HK-2 (cell line): ENCODE measurements around the gene CCHCR1.

Experiments used
- DNase-seq: peaks from one replicate; pipeline ENCODE4 v3.0.0-alpha.2; 2018; ENCODE audit not compliant: unreplicated experiment

Gene CCHCR1

GRCh38 chr6:31129130-31129529, 28.5 kb downstream of the CCHCR1 start:
- no peak for DNase-seq

- peak; percentile 69 for DNase-seq
Measured at GRCh38 chr6:31128093-31128676, 29.4 kb downstream of the CCHCR1 start.

GRCh38 chr6:31126396-31127175, 31.0 kb downstream of the CCHCR1 start:
- DNase-seq = no peak

- DNase-seq = no peak
Measured at GRCh38 chr6:31125586-31126363, 31.8 kb downstream of the CCHCR1 start.

- peak; percentile 56 for DNase-seq
Measured at GRCh38 chr6:31125162-31125561, 32.4 kb downstream of the CCHCR1 start.

GRCh38 chr6:31122791-31123706, 34.6 kb downstream of the CCHCR1 start:
- no peak for DNase-seq

- DNase-seq = no peak
Measured at GRCh38 chr6:31121131-31121790, 36.3 kb downstream of the CCHCR1 start.

- no peak for DNase-seq
Measured at GRCh38 chr6:31120151-31120915, 37.3 kb downstream of the CCHCR1 start, which contains the start of gene CDSN. Gene CDSN (minus strand): TSS chr6:31120446. CDS start chr6:31120419, 27 bp downstream.

GRCh38 chr6:31118178-31118577, 39.4 kb downstream of the CCHCR1 start:
- DNase-seq = no peak

- no peak for DNase-seq
Measured at GRCh38 chr6:31116661-31117385, 40.8 kb downstream of the CCHCR1 start.

GRCh38 chr6:31115941-31116560, 41.6 kb downstream of the CCHCR1 start:
- no peak for DNase-seq

- no peak for DNase-seq
Measured at GRCh38 chr6:31114970-31115849, 42.4 kb downstream of the CCHCR1 start.

- DNase-seq = peak; percentile 88
Measured at GRCh38 chr6:31114541-31114878, 43.1 kb downstream of the CCHCR1 start, which contains the start of gene PSORS1C1. Gene PSORS1C1 (plus strand): TSS chr6:31114800. CDS start chr6:31129633, 14,833 bp downstream.

GRCh38 chr6:31113861-31114540, 43.6 kb downstream of the CCHCR1 start:
- no peak for DNase-seq

- DNase-seq = no peak
Measured at GRCh38 chr6:31112478-31112877, 45.1 kb downstream of the CCHCR1 start, which contains the start of gene C6orf15. Gene C6orf15 (minus strand): TSS chr6:31112575. CDS start chr6:31112555, 20 bp downstream.

- DNase-seq = no peak
Measured at GRCh38 chr6:31111712-31112111, 45.9 kb downstream of the CCHCR1 start.
